Stimulated activated CD8-positive, alpha-beta memory T cell treated with anti-CD3 and anti-CD28 coated beads, Interleukin-12 subunit alpha, Interleukin-12 subunit beta, amount 100 ng/mL, for 1 hour (primary cell): ENCODE data around the gene PLEKHG4B.
"Not testable (repeated sequence)": the region's sequence is repeated elsewhere in the genome, so short reads cannot be mapped to it uniquely, and the experiment has no call there.

ENCODE experiments used
- DNase-seq: peaks from one replicate; pipeline ENCODE4 v3.0.0-alpha.2; 2020; ENCODE audit warnings: low read depth

The PLEKHG4B gene

GRCh38 chr5:188488-189481 is 96.8 kb downstream of the PLEKHG4B start:
- DNase-seq: peak; percentile 75

- DNase-seq: no peak
Observed at GRCh38 chr5:189486-189885, 97.5 kb downstream of the PLEKHG4B start.

GRCh38 chr5:189976-190365 is 98.0 kb downstream of the PLEKHG4B start:
- no peak for DNase-seq

- no peak for DNase-seq
Observed at GRCh38 chr5:190366-191035, 98.5 kb downstream of the PLEKHG4B start.

- DNase-seq: no peak
Observed at GRCh38 chr5:191036-191948, 99.3 kb downstream of the PLEKHG4B start, which contains the start of gene LRRC14B. TSS of gene LRRC14B (plus strand) at chr5:191495. CDS start at chr5:191539, 44 bp downstream.

- no peak for DNase-seq
Observed at GRCh38 chr5:191949-192690, 100.2 kb downstream of the PLEKHG4B start.

- DNase-seq: no peak
Observed at GRCh38 chr5:192691-192969, 100.7 kb downstream of the PLEKHG4B start.

- no peak for DNase-seq
Observed at GRCh38 chr5:192970-193831, 101.2 kb downstream of the PLEKHG4B start.

- no peak for DNase-seq
Observed at GRCh38 chr5:194102-194501, 102.1 kb downstream of the PLEKHG4B start.

GRCh38 chr5:194603-195209 is 102.7 kb downstream of the PLEKHG4B start:
- no peak for DNase-seq

- DNase-seq: no peak
Observed at GRCh38 chr5:195401-196160, 103.6 kb downstream of the PLEKHG4B start.

- DNase-seq: no peak
Observed at GRCh38 chr5:196350-196749, 104.4 kb downstream of the PLEKHG4B start.

- not testable (repeated sequence) for DNase-seq
Observed at GRCh38 chr5:197031-197430, 105.1 kb downstream of the PLEKHG4B start.

- no peak for DNase-seq
Observed at GRCh38 chr5:197892-198489, 106.0 kb downstream of the PLEKHG4B start.

- no peak for DNase-seq
Observed at GRCh38 chr5:198516-199196, 106.7 kb downstream of the PLEKHG4B start.

GRCh38 chr5:199197-199949 is 107.4 kb downstream of the PLEKHG4B start:
- DNase-seq: no peak

GRCh38 chr5:199950-200645 is 108.1 kb downstream of the PLEKHG4B start:
- DNase-seq: no peak
